K562 (cell line): Measurements from ENCODE around the gene LPAR5. TPM values are rescaled to one million over a fixed set of nuclear protein-coding genes. Genes with fewer than 3 reads are reported as not detected.
A peak's percentile ranks its signal among the peaks of the same experiment; 100 is the strongest.

ENCODE experiments used
- AFF1 ChIP-seq, 2 experiments: fragments of 450-650 bp; IDR thresholded peaks; 2 replicates each; pipeline ENCODE4 v1.6.1; 2018; ENCODE audit warnings: mild to moderate bottlenecking in 2 of 2, low read depth in 1 of 2; ENCODE audit not compliant: partially characterized antibody in 2 of 2
- ATF2 ChIP-seq: sonication (generic); formaldehyde crosslinking; IDR thresholded peaks from 2 replicates; pipeline ENCODE4 v1.8.1; 2022; ENCODE audit warnings: missing genetic modification reagents
- BHLHE40 ChIP-seq: IDR thresholded peaks from 2 replicates; pipeline ENCODE4 v1.6.1; 2011; ENCODE audit warnings: low read length, improper control_type of control experiment
- CEBPB ChIP-seq: fragments of 450-650 bp; IDR thresholded peaks from 2 replicates; pipeline ENCODE4 v1.6.1; 2016; ENCODE audit warnings: missing genetic modification characterization, missing compliant biosample characterization
- EP300 ChIP-seq: IDR thresholded peaks from 2 replicates; pipeline ENCODE4 v1.6.1; 2012; ENCODE audit warnings: low read length, improper control_type of control experiment
- FOSL1 ChIP-seq: fragments of 200-800 bp; sonication (Bioruptor generic); conservative IDR thresholded peaks from 2 replicates; pipeline ENCODE4 v1.6.1; 2016; ENCODE audit warnings: missing genetic modification characterization, missing compliant biosample characterization
- HDAC3 ChIP-seq: fragments of 450-650 bp; IDR thresholded peaks from 2 replicates; pipeline ENCODE4 v1.6.1; 2018; ENCODE audit warnings: borderline replicate concordance, mild to moderate bottlenecking, moderate library complexity; ENCODE audit not compliant: partially characterized antibody
- HES1 ChIP-seq: fragments of 450-650 bp; IDR thresholded peaks from 2 replicates; pipeline ENCODE4 v1.6.1; 2016; ENCODE audit warnings: low read depth, mild to moderate bottlenecking, moderate library complexity
- KDM1A ChIP-seq, 2 experiments: fragments of 450-650 bp; IDR thresholded peaks; 2 replicates each; pipeline ENCODE4 v1.6.1; 2016; ENCODE audit warnings: mild to moderate bottlenecking in 2 of 2
- LEF1 ChIP-seq: fragments of 450-650 bp; IDR thresholded peaks from 2 replicates; pipeline ENCODE4 v1.6.1; 2016; ENCODE audit warnings: mild to moderate bottlenecking
- MAX ChIP-seq: sonication (generic); formaldehyde crosslinking; IDR thresholded peaks from 2 replicates; pipeline ENCODE4 v1.9.0; 2022; ENCODE audit warnings: mild to moderate bottlenecking, missing genetic modification reagents
- MLLT1 ChIP-seq, 2 experiments: fragments of 450-650 bp; IDR thresholded peaks; 2 replicates each; pipeline ENCODE4 v1.6.1; 2016
- MYC ChIP-seq, 2 experiments: fragments of 250-450 bp in 1 of 2; sonication (Bioruptor Pico) in 1 of 2; IDR thresholded peaks; 2 replicates each; pipeline versions ENCODE4 v1.5.1 to v1.6.1; 2012 to 2021; ENCODE audit warnings: low read depth in 2 of 2, borderline replicate concordance in 1 of 2, improper control_type of control experiment in 1 of 2, low read length in 1 of 2, mild to moderate bottlenecking in 1 of 2, moderate library complexity in 1 of 2
- NR2C2 ChIP-seq, 2 experiments: fragments of 200-800 bp in 1 of 2; sonication (Bioruptor generic) in 1 of 2; sonication (generic) in 1 of 2; formaldehyde crosslinking in 1 of 2; IDR thresholded peaks; 2 replicates each; pipeline versions ENCODE4 v1.6.1 to v1.8.0; 2016 to 2022; ENCODE audit warnings: mild to moderate bottlenecking in 1 of 2, missing compliant biosample characterization in 1 of 2, missing genetic modification characterization in 1 of 2, missing genetic modification reagents in 1 of 2
- OTX1 ChIP-seq: fragments of 450-650 bp; formaldehyde crosslinking; IDR thresholded peaks from 2 replicates; pipeline ENCODE4 v1.4.0; 2022; ENCODE audit warnings: mild to moderate bottlenecking
- PHTF2 ChIP-seq: fragments of 250-450 bp; sonication (Bioruptor Pico); IDR thresholded peaks from 2 replicates; pipeline ENCODE4 v1.5.0; 2021; ENCODE audit warnings: mild to moderate bottlenecking
- YY1 ChIP-seq, 3 experiments: IDR thresholded peaks; 2 replicates each; pipeline ENCODE4 v1.6.1; 2011; ENCODE audit warnings: low read length in 2 of 3, mild to moderate bottlenecking in 2 of 3, moderate library complexity in 2 of 3, borderline replicate concordance in 1 of 3, control low read depth in 1 of 3, low read depth in 1 of 3; ENCODE audit not compliant: insufficient read depth in 3 of 3, insufficient replicate concordance in 2 of 3, control insufficient read depth in 1 of 3, insufficient read length in 1 of 3; ENCODE audit errors: extremely low read depth in 1 of 3
- polyA plus RNA-seq, 8 experiments: library from polyadenylated mRNA; depleted of rRNA in 4 of 8; stranded (reverse) in 5 of 8; unstranded in 3 of 8; fragments of >200 nt; fragmentation: Nextera tagmentation in 2 of 8; fragmentation: Illumina TruSeq in 1 of 8; extraction: Ambion mirVana in 2 of 8; extraction: Trizol in 1 of 8; gene quantifications; 2 replicates each; pipeline versions ENCODE4 v1.2.1 to v1.2.3, GENCODE V29; 2011 to 2014; ENCODE audit warnings: inconsistent platforms in 1 of 8, missing spikeins in 1 of 8
- total RNA-seq, 7 experiments: library from RNA; depleted of rRNA in 6 of 7; stranded (reverse); fragments of >200 nt in 6 of 7; fragmentation: Illumina TruSeq in 2 of 7; extraction: Trizol in 2 of 7; gene quantifications; 2 replicates each; pipeline versions ENCODE4 v1.2.1 to v1.2.3, GENCODE V29; 2011 to 2021; ENCODE audit warnings: low replicate concordance in 1 of 7

The LPAR5 gene
- total and polyA plus RNA-seq, 9 of the 15 experiments (the other 6 are each of a cell fraction or from before 2014, with no cell fraction given), result 1.3 to 11.7 (median 3.6) TPM

GRCh38 chr12:6662906-6663742 lies 27.4 kb upstream of the LPAR5 start, which contains the start of gene ING4 (continued):
- 0 out of 4 replicates have a peak, but pooled peaks of 1 of the 2 experiments have one; percentile 14 for TF ChIP-seq MLLT1 (IDR thresholded peaks at IDR 0.05)
- peak; percentile 76 to 94 (median 93) for TF ChIP-seq YY1 (IDR thresholded peaks at IDR 0.05; ENCODE audit: borderline replicate concordance in 1 of 3, control insufficient read depth in 1 of 3, extremely low read depth in 1 of 3, insufficient read depth in 3 of 3, insufficient read length in 1 of 3, insufficient replicate concordance in 2 of 3, low read depth in 1 of 3, low read length in 2 of 3)
- peak; percentile 65; the same call in 1 of the 2 replicates for TF ChIP-seq FOSL1 (tag)
- TF ChIP-seq NR2C2 (CRISPR knock-in tag; IDR thresholded peaks at IDR 0.05), result peak; percentile 59; the same call in 1 of the 2 replicates
- TF ChIP-seq NR2C2 (tag; IDR thresholded peaks at IDR 0.05), result peak; percentile 99
- peak; percentile 28 for TF ChIP-seq HDAC3
- no peak; a peak in 1 of 4 replicates for TF ChIP-seq KDM1A (IDR thresholded peaks at IDR 0.05)
- peak in 1 of 2 experiments; percentile 39 for TF ChIP-seq AFF1 (IDR thresholded peaks at IDR 0.05; ENCODE audit: low read depth in 1 of 2, partially characterized antibody in 2 of 2)
- no peak for TF ChIP-seq HES1
- no peak for TF ChIP-seq BHLHE40
- TF ChIP-seq ATF2 (CRISPR knock-in tag), result peak; percentile 67; the same call in 1 of the 2 replicates
- peak; percentile 60; the same call in 1 of the 2 replicates for TF ChIP-seq MYC (IDR thresholded peaks at IDR 0.05; ENCODE audit: low read depth, low read length)
- no peak for TF ChIP-seq MYC (CRISPR knock-in tag; IDR thresholded peaks at IDR 0.05; ENCODE audit: borderline replicate concordance, low read depth)
- peak; percentile 24; the same call in 1 of the 2 replicates for TF ChIP-seq LEF1
- peak; percentile 45 for TF ChIP-seq EP300
- TF ChIP-seq PHTF2 (CRISPR knock-in tag), result no peak
- peak; percentile 95 for TF ChIP-seq CEBPB (tag)
- peak; percentile 34; the same call in 1 of the 2 replicates for TF ChIP-seq MAX (CRISPR knock-in tag)
- TF ChIP-seq OTX1 (CRISPR knock-in tag), result no peak
